PC-3 (cell line): ENCODE results near the gene LYL1. TPM values are rescaled to one million over a fixed set of nuclear protein-coding genes. Genes with fewer than 3 reads are reported as not detected.

ENCODE experiments used
- ATAC-seq: fragments of 200-7000 bp; cut with Tn5 transposase; 2 replicates; pipeline ENCODE4 v1.9.1; 2020; ENCODE audit warnings: mild to moderate bottlenecking, moderate library complexity
- BruUV-seq: library from RNA; stranded (reverse); fragments of 400-500 nt; replicated peaks from 2 replicates; lab custom pipeline; 2021; lab: Mats Ljungman, UMichigan
- CTCF ChIA-PET: fragments of 300-600 bp; sonication (Branson Sonifier 250); formaldehyde crosslinking; loops from one replicate; lab custom pipeline; 2022; ENCODE audit warnings: antibody characterized with exemption; lab: Charles Lee
- POLR2A ChIA-PET: fragments of 300-600 bp; sonication (Branson Sonifier 250); formaldehyde crosslinking; loops from one replicate; lab custom pipeline; 2022; ENCODE audit warnings: antibody characterized with exemption; ENCODE audit not compliant: unreplicated experiment; lab: Charles Lee
- DNase-seq: peaks from one replicate; pipeline ENCODE4 v3.0.0-alpha.2; 2015
- H2AFZ ChIP-seq: fragments of 300-600 bp; sonication (generic); 2 replicates; pipeline ENCODE4 v1.6.0; 2016; ENCODE audit warnings: antibody characterized with exemption, low read length
- H3F3A ChIP-seq: fragments of 300-600 bp; sonication (generic); one replicate; pipeline ENCODE4 v1.6.0; 2017; ENCODE audit warnings: antibody characterized with exemption, low read length, control low read depth, mild to moderate bottlenecking; ENCODE audit not compliant: unreplicated experiment
- H3K27ac ChIP-seq: fragments of 300-600 bp; sonication (generic); 2 replicates; pipeline ENCODE4 v1.5.1; 2016; ENCODE audit warnings: mild to moderate bottlenecking, low read length
- H3K27me3 ChIP-seq: fragments of 300-600 bp; sonication (generic); 2 replicates; pipeline ENCODE4 v1.6.1; 2016; ENCODE audit warnings: low read length, mixed read lengths
- H3K36me3 ChIP-seq: fragments of 300-600 bp; sonication (generic); 2 replicates; pipeline ENCODE4 v1.6.1; 2016; ENCODE audit warnings: low read depth, mixed run types, low read length, mixed read lengths
- H3K4me1 ChIP-seq: fragments of 300-600 bp; sonication (generic); 2 replicates; pipeline ENCODE4 v1.5.1; 2016; ENCODE audit warnings: low read length; ENCODE audit not compliant: insufficient read depth
- H3K4me2 ChIP-seq: fragments of 300-600 bp; sonication (generic); 2 replicates; pipeline ENCODE4 v1.6.0; 2016; ENCODE audit warnings: low read length
- H3K4me3 ChIP-seq: fragments of 300-600 bp; sonication (generic); 2 replicates; pipeline ENCODE4 v1.5.1; 2016; ENCODE audit warnings: mild to moderate bottlenecking, low read length, mixed read lengths
- H3K79me2 ChIP-seq: fragments of 300-600 bp; sonication (generic); 2 replicates; pipeline ENCODE4 v1.6.1; 2017; ENCODE audit warnings: low read length, mixed read lengths
- H3K9ac ChIP-seq: fragments of 300-600 bp; sonication (generic); 2 replicates; pipeline ENCODE4 v1.6.0; 2016; ENCODE audit warnings: mild to moderate bottlenecking, low read length
- H3K9me2 ChIP-seq: fragments of 300-600 bp; sonication (generic); replicated peaks from 2 replicates; pipeline ENCODE4 v1.6.1; 2016; ENCODE audit warnings: mixed run types, low read length, mixed read lengths
- H3K9me3 ChIP-seq: fragments of 300-600 bp; sonication (generic); 2 replicates; pipeline ENCODE4 v1.6.1; 2016; ENCODE audit warnings: low read length, mixed read lengths
- H4K20me1 ChIP-seq: fragments of 300-600 bp; sonication (generic); 2 replicates; pipeline ENCODE4 v1.6.1; 2016; ENCODE audit warnings: low read length, mixed read lengths
- CTCF ChIP-seq: fragments of 300-600 bp; sonication (generic); conservative IDR thresholded peaks from 2 replicates; pipeline ENCODE4 v1.5.1; 2017; ENCODE audit warnings: antibody characterized with exemption, low read depth, mild to moderate bottlenecking, low read length
- EZH2 ChIP-seq: fragments of 300-600 bp; sonication (generic); IDR thresholded peaks from one replicate; pipeline ENCODE4 v1.6.1; 2017; ENCODE audit warnings: antibody characterized with exemption, mild to moderate bottlenecking, low read length; ENCODE audit not compliant: unreplicated experiment
- EZH2phosphoT487 ChIP-seq: fragments of 300-600 bp; sonication (generic); IDR thresholded peaks from 2 replicates; pipeline ENCODE4 v1.6.1; 2018; ENCODE audit warnings: mild to moderate bottlenecking, antibody characterized with exemption, low read length, borderline replicate concordance
- intact Hi-C: fragments of 100-400 bp; cut with micrococcal nuclease; formaldehyde crosslinking; loops from 2 replicates; pipeline ENCODE4 v1.9.0; 2023
- total RNA-seq: library from RNA; depleted of rRNA; stranded (reverse); fragments of >200 nt; gene quantifications from 2 replicates; pipeline ENCODE4 v1.2.3, GENCODE V29; 2014

The LYL1 gene
- total RNA-seq, 1 experiment from 2014 or later, result 3.3 TPM

GRCh38 chr19:13071444-13072187, 31.0 kb downstream of the LYL1 start:
- Histone ChIP-seq H3K4me3 (no peak overlapping the region), H3K79me2 (peaks cover under 1% of the 10 kb centered on the region; the same call in 1 of the 2 replicates), H3K9me3 (no peaks in the 10 kb centered on the region), H3K9ac (no peak overlapping the region), H3K27ac (no peak overlapping the region), H3F3A (no peaks in the 10 kb centered on the region), H3K36me3 (peaks cover 12% of the 10 kb centered on the region; the same call in 1 of the 2 replicates), H3K9me2 (no peaks in the 10 kb centered on the region), H3K4me2 (no peak overlapping the region), H3K4me1 (no peaks in the 10 kb centered on the region), H2AFZ (no peak overlapping the region), H4K20me1 (no peaks in the 10 kb centered on the region), H3K27me3 (no peaks in the 10 kb centered on the region)
- DNase-seq, result no peak
- TF ChIP-seq EZH2phosphoT487, result no peak
- no peak for TF ChIP-seq CTCF
- TF ChIP-seq EZH2, result no peak
- no TSS peak for BruUV-seq
- POLR2A ChIA-PET, result interaction anchor here (0.5 kb wide), 1 partner anchor 1347 kb away, joined by 13 read pairs; no protein-coding TSS in a partner anchor
- CTCF ChIA-PET, result no interaction called here
- ATAC-seq, result no peak
- intact Hi-C loops, result no loop called here

DNA sequence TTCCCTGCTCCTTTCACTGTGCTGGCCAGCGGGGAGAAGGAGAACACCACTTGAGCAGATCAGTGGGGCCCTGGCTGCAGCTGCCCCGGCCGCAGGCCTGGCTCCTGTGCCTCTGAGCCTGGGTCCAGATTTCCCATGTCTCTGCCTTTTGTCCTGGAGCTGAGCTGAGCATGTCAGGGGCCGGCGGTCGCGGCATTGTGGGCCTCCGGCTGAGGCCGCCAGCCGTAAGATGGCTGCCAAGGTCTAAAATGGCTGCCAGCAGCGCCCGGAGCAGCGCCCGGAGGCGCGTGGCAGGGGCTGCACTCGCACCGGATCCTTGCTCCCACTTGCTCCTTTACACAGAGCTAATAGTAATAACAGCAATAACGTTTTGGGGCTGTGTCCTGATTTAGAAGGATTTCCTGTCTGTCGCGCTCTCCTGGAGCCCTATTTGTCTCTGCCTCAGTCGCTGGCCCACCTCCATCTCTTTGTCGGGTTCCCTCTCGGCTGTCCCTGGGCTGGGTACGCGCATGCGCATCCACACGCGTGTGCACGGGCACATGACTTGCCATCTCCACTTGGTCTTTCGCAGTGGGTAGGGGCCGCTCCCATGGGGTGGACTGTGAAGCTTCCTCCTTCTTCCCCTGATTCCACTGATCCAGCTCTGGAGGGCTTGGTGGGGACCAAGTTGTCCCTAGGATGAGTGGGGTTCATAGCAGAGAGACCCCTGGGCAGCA, 32.1 kb downstream of the LYL1 start:
- intact Hi-C loops, result no loop called here

More for the DNA sequence above, 32.1 kb downstream of the LYL1 start:
- Histone ChIP-seq H3K27ac (no peak overlapping the region), H3K9me3 (no peaks in the 10 kb centered on the region), H3K79me2 (peaks cover 4% of the 10 kb centered on the region; the same call in 1 of the 2 replicates), H4K20me1 (no peaks in the 10 kb centered on the region), H3K9me2 (no peaks in the 10 kb centered on the region), H3K4me3 (no peak overlapping the region), H2AFZ (no peak overlapping the region), H3K27me3 (no peaks in the 10 kb centered on the region), H3F3A (no peaks in the 10 kb centered on the region), H3K9ac (no peak overlapping the region), H3K4me1 (no peaks in the 10 kb centered on the region), H3K4me2 (no peak overlapping the region), H3K36me3 (peaks cover 8% of the 10 kb centered on the region; the same call in 1 of the 2 replicates)
- ATAC-seq (no peak), DNase-seq (no peak)
- TF ChIP-seq CTCF, result no peak
- no peak for TF ChIP-seq EZH2phosphoT487
- CTCF ChIA-PET, result no interaction called here
- POLR2A ChIA-PET, result no interaction called here
- no TSS peak for BruUV-seq
